ENCODE measurements around the gene CSNK1D. TPM values are rescaled to one million over a fixed set of nuclear protein-coding genes. Genes with fewer than 3 reads are reported as not detected.

CSNK1D gene
- total RNA-seq, 1 donor from 2014 or later, result 227 TPM

DNA sequence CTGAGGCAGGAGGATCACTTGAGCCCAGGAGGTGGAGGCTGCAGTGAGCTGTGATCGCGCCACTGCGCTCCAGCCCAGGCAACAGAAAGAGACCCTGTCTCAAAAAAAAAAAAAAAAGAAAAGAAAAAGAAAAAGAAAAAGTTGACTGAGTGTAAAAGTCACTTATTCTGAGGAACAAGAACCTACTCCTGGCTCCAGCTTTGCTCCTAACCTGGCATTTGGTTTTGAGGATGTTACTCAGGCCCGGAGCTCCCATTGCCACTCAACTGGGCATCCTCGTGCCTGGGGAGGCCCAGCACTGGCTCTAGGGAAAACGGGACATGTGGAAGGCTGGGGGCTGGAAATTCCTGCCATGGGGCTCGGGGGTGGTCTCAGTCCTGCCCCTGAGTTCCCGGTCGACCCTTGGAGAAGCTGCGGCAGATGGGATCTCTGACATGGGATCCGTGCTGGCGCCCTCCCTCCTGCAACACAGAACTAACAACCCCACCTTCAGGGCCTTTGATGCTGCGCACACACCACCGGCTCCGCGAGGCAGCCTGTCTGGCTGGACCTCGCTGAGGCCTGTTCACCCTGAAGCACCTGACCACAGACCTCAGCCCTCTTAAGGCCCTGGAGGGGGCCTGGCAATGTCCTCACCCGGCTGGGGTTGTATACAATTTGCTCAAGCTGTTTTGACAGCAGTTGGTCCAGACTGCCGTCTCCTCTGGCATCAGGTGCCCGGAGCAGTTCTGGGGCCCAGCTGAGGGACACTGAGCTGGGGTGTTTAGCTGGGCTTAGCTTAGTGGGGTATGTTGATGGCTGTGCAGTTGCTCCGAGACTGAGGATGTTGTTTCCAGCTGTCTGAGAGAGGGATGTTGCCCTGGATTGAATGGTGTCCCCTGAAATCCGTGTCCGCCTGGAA is 31.6 kb upstream of the CSNK1D start:
- no peak for DNase-seq (ENCODE audit: low spot score, unreplicated experiment)
- Mint-ChIP-seq H3K4me3 (ENCODE audit: low read depth) (no peak overlapping the region), H3K27ac (peak overlapping the region; percentile 24), H3K27me3 (peaks cover 14% of the 10 kb centered on the region), H3K36me3 (ENCODE audit: insufficient read depth) (no peaks in the 10 kb centered on the region), H3K4me1 (ENCODE audit: low read depth) (peaks cover 10% of the 10 kb centered on the region), H3K9me3 (ENCODE audit: low read depth) (no peaks in the 10 kb centered on the region)
- no peak for TF ChIP-seq CTCF (IDR thresholded peaks at IDR 0.05; ENCODE audit: unreplicated experiment)

- no peaks in the 10 kb centered on the region for H3K9me3 Mint-ChIP-seq (ENCODE audit: low read depth)
- H3K36me3 Mint-ChIP-seq (ENCODE audit: insufficient read depth), result no peaks in the 10 kb centered on the region
- no peak overlapping the region for H3K27ac Mint-ChIP-seq
- peaks cover 10% of the 10 kb centered on the region for H3K4me1 Mint-ChIP-seq (ENCODE audit: low read depth)
- no peak for DNase-seq (ENCODE audit: low spot score, unreplicated experiment)
- peaks cover 16% of the 10 kb centered on the region for H3K27me3 Mint-ChIP-seq
- no peak overlapping the region for H3K4me3 Mint-ChIP-seq (ENCODE audit: low read depth)
- TF ChIP-seq CTCF (IDR thresholded peaks at IDR 0.05; ENCODE audit: unreplicated experiment), result no peak
These were observed 30.7 kb upstream of the CSNK1D start for GRCh38 chr17:82303944-82304808.

DNA sequence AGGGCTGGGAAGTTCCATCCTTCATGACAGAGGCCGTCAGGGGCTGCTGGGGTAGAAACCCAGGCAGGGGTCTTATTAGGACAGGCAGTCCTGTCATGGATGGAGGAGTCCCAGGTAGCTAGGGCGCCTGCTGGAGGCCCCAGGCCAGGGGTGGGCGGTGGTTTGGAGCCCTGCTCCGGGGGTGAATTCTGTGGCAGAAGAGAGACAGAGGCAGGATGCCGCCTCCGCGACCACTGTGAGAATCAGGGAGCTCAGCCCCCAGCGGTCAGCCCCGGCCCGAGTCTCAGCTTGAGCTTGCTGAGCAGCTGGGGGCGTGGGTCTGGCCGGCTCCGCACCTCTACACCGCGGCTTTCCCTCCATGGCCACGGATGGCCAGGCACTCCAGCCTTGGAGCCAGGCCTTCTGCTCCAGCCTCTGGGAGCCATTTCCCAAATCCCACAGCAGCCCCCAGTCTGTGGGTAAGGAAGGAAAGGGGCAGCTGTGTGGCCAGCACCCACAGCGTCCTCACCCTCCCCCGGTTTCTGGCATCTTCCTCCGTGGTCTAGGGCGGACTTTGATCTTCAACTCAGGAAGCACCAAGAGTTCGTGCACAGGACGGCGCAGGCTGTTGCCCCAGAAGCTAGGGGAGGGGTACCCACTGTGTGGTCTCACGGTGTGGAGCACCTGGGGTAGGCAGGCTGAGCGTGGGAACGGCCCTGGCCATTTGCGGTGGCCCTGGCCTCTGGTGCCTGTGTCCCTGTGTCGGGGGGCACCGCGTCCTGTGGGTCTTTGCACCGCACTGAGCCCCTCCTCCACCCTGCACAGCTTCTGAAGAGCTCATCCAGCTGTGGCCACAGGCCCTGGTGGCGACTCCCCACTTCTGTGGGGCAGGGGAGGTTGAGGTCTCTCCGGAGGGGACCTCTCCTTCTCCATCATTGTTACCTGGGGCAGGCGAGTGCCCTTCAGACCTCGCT is 29.8 kb upstream of the CSNK1D start:
- no peaks in the 10 kb centered on the region for H3K36me3 Mint-ChIP-seq (ENCODE audit: insufficient read depth)
- DNase-seq (ENCODE audit: low spot score, unreplicated experiment), result no peak
- peaks cover 10% of the 10 kb centered on the region for H3K4me1 Mint-ChIP-seq (ENCODE audit: low read depth)
- no peak overlapping the region for H3K4me3 Mint-ChIP-seq (ENCODE audit: low read depth)
- peaks cover 10% of the 10 kb centered on the region for H3K27me3 Mint-ChIP-seq
- no peaks in the 10 kb centered on the region for H3K9me3 Mint-ChIP-seq (ENCODE audit: low read depth)
- no peak overlapping the region for H3K27ac Mint-ChIP-seq
- TF ChIP-seq CTCF (IDR thresholded peaks at IDR 0.05; ENCODE audit: unreplicated experiment), result no peak

DNA sequence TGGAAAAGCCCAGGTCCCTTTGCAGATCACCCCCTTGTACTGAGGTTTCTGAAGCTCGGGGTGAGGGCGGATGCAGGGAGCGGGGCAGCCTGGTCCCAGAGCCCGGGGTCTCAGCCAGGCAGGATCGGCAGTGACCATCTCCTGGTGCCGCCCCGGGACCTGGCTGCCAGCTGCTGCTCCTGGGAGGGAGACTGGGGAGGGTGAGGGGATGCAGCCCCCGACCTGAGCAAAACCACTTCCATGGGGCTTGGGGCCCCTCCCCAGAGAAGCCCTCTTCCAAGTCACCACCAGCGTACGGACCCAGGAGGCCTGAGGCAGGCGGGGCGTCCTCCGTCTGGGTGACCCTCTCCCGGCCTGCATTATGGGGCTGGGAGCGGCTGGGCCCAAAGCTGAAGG is 29.1 kb upstream of the CSNK1D start:
- Mint-ChIP-seq H3K4me3 (ENCODE audit: low read depth) (no peak overlapping the region), H3K4me1 (ENCODE audit: low read depth) (peaks cover 11% of the 10 kb centered on the region), H3K27ac (no peak overlapping the region), H3K9me3 (ENCODE audit: low read depth) (no peaks in the 10 kb centered on the region), H3K27me3 (peaks cover 5% of the 10 kb centered on the region), H3K36me3 (ENCODE audit: insufficient read depth) (no peaks in the 10 kb centered on the region)
- no peak for TF ChIP-seq CTCF (IDR thresholded peaks at IDR 0.05; ENCODE audit: unreplicated experiment)
- DNase-seq (ENCODE audit: low spot score, unreplicated experiment), result no peak
